ENCODE measurements around the gene SRP9.
A peak's percentile ranks its signal among the peaks of the same experiment; 100 is the strongest.
"Not testable (repeated sequence)": the region's sequence is repeated elsewhere in the genome, so short reads cannot be mapped to it uniquely, and the experiment has no call there.

Gene SRP9

DNA sequence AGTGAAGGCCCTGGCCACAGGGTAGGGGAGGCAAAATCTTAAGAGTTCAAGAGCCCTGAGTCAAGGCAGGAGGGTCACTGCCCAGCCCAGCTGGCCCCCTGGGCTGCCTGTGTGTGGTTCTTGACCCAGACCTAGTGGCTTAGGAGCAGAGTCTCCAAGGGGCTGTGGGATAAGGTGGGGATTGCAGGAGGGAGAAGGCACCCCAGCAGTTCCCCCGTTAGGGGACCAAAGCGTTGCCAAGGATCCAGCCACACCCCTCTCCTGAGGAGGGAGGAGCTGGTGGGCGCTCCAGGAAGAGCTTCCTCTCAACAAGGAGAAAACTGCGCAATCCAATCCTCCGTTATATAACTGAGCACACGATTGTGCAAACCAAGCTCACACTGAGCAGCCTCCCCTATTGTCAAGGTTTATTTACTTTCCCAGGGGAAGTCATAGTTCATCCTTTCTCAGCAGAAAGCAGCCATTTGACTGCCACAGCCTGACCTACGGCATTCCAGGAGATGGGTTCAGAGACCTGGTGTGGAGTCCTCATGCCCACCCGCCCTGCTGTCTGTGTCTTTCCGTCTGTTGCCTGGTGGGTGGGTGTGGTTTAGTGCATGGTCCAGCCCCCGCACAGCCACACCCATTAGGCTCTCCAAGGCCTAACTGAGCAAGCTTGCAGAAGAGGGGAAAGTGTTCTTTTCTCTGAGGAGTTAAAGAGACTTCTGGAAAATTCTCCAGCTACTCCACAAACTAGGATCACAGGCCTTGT is 35.8 kb downstream of the SRP9 start:
- DNase-seq = no peak

DNA sequence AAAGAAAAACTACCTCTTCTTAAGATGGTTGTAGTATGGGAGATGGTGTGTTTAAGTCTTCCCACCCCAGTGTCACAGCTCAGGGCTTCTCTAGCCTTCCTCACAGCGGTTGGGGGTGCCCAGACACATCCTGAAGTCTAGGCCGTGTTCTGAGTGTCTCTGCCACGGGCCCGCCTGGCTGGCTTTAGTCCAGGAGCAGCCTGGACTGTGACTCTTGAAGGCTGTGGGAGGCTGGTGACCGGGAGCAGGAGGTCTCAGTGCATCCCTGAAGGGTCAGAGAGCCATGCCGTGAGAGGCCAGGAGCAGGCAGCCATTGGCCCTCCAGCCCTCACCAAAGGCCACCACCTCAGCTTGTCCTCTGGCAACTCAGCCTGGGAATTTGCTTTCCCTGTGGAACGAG is 36.8 kb downstream of the SRP9 start:
- no peak for DNase-seq

DNA sequence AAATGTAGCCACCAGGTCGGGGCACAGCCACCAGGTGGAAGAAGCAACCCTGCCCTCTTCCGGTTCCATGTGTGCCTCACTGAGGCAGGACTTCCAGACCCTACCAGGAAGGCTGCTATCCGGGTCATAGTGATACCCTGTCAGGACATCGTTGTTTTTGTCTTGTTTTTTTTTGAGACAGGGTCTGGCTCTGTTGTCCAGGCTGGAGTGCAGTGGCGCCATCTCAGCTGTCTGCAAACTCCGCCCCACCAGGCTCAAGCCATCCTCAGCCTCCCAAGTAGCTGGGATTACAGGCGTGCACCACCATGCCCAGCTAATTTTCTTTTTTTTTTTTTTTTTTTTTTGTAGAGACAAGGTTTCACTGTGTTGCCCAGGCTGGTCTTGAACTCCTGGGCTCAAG is 37.5 kb downstream of the SRP9 start:
- DNase-seq = not testable (repeated sequence)

DNA sequence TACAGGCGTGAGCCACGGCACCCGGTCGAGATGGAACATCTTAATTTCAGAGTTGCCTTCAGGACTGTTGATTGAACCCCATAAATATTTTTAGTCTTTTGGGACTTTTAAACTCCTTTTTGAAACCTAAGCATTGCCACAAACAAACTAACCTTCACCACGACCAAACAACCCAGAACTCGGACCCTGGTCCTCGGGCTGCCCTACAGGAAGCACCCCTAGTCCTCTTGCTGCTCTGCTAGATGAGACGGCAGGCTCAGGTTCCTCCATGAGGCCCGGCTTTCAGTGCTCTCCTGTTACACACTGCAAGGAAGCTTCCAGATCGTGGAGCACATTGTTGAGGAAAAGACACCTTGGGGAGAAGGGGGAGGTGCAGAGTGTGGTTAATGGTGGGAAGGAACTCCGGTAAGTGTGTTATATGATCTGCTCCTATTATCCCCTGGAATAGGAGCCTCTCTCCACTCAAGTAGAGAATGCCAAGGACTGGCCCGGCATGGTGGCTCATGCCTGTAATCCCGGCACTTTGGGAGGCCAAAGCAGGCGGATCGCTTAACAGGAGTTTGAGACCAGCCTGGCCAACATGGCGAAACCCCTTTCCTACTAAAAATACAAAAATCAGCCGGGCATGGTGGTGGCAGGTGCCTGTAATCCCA is 38.0 kb downstream of the SRP9 start:
- no peak for DNase-seq

DNA sequence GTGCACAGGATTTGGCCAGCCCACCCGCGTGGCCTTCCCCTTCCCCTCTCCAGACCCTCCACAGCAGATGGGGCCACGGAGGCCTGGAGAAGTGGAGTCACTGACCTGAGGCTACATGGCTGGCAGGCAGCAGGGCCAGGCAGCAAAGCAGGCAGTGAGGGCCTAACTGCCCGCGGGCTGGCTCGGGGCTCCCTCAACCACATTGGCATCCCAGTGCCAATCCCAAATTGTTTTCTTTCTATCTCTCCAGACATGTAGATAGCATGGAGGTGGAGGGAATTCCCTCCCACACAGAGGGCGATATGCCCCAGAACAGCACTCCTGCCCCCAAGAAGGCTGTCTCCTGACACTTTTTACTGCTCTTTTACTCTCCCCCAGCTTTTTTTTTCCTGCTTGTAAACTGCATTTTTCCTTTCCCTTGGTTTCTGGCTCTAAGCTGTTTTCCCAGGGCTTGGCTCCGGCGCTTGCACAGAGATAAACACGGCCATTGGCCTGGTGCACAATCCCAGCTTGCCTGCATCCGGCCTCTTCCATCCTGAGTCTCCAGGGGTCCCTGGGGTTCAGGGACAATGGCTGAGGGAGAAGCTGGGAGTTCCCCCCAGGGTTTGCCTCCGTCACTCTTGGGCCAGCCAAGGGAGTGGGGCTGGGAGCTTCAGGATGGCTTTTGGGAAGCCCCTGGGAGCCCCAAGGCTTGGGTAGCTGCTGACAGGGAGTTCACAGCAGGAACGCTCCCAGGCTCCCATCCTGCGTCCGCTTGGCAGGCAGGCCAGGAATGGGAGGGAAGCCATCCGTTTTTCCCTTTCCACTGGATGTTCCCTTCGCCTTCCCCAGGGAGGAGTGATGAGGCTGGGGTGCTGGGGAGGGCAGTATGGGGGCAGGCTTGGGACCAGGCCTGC is 39.3 kb downstream of the SRP9 start:
- DNase-seq = peak in 10 of 58 donors; percentile 36 to 77 (median 62)

DNA sequence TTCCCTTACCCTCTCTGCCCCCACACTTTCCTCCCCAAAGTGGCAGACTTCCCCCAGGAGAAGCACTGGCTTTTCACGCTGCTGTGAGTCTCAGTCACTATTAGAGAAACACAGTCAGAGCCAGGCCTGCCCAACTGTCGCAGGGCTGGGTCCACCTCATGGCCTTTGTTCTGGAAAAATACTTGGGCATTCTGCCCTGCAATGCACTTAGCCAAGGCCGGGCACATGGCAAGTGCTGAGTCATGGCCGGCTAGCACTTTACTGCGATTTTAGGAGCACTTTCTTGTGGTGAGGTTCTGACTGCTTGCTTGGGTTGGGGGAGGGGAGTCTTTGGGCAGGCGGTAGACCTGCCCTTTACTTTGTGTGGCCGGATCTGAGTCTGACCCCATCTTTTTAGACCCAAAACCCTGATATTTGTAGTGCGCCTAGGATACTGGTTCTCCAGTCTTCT is 40.0 kb downstream of the SRP9 start:
- DNase-seq = peak in 54 of 58 donors; percentile 19 to 92 (median 77)

DNA sequence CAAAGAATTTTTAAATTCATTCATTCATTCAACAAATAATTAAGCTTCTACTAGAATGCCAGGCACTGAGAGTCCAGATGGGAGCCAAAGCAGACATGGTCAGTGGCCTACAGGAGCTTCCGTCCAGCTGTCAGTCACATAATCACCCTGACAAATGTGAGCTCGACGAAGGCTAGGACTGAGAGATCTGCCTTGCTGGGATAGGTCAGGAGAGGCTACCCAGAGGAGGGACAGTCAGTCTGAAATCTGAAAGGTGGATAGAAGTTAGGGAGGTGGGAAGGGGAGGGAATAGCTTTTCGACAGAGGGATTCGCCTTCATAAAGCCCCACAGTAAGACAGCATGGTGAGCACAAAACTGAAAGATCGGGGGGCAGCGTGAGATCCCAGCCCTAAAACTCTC is 40.6 kb downstream of the SRP9 start:
- no peak for DNase-seq

DNA sequence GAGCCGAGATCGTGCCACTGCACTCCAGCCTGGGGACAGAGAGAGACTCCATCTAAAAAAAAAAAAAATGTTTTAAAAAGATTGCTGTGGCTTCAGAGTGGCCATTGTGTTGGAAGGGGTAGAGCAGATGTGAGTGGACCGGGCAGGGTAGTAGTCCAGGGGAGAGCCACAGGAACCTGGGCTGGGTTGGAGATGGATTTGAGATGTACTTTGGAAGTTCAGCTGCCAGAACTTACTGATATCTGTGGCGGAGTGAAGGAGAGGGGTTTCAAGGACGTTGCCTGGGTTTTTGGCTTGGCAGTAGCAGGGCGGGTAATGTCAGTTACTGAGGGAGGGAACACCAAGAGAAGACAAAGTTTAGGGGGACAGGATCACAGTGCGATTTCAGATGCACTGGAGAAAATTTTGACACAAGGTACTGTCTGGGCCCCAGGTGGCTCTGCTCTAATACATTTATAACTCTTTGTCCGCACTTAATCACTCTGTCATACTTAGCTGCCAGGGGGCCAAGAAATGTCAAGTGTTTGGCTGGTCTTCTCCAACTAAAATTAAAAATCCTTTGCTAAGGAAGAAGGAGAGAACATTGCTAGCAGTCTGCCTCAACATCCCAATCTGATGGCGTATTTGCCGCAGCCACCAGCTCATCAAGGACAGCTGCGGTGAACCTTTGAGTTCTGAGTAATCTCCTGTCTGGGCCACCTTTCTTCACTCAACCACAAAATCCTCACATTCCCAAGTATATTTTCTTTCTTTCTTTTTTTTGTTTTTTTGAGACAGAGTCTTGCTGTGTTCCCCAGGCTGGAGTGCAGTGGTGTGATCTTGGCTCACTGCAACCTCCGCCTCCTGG is 41.9 kb downstream of the SRP9 start:
- DNase-seq = no peak

DNA sequence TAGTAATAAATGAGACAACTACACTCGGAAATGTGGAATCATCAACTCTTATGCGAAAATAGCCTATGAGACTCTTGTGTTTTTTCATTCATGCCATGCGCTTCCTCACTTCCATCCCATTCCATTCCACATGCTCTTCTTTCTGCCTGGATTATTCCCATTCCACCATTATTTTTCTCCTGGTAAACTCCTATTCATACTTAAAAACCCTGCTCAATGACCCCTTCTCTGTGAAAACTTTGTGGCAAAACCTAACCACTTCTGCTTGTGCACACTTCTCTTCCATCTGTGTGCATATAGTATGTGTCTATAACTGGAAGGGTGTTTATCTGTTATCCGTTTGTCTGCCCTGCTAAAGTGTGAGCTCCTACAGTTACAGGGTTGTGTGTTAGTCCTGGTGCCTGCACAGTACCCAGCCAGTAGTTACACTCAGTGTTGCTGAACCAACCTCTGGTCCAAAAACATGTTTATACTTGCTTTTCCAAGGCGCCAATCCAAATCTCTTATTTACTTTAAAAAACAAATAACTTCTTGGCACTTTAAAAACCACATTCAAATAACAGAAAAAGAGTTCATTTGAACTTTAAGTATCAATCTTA is 43.0 kb downstream of the SRP9 start:
- DNase-seq = no peak

DNA sequence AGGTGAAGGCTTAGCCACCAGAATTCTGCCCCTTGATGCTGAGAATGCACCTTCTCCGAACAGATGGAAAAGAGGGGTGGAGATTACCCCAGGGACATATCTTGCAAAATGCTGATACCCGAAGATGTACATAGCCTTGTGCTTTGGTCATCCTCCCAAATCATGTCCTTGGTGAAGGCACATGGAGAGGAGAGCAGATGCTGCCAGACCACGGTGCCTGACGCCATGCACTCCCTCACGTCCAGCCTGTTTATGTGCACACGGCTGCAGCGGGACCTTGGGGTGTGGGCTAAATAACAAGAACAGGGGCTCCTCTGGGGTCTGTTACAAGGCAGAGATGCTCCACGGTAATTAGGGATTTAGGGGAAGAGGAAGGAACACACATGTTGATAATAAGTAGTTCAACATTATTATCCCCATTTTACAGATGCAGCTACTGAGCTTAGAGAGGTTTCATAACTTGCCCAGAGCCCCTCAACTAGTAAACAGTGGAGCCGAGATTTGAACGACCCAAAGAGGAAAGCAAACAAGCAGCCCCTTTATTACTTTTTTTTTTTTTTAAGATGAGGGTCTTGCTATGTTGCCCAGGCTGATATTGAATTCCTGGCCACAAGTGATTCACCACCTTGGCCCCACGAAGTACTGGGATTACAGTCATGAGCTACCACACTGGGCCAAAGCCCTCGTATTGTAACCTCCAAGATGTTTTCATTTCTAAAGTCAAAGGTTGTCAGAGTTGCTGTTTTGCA is 45.2 kb downstream of the SRP9 start:
- no peak for DNase-seq

DNA sequence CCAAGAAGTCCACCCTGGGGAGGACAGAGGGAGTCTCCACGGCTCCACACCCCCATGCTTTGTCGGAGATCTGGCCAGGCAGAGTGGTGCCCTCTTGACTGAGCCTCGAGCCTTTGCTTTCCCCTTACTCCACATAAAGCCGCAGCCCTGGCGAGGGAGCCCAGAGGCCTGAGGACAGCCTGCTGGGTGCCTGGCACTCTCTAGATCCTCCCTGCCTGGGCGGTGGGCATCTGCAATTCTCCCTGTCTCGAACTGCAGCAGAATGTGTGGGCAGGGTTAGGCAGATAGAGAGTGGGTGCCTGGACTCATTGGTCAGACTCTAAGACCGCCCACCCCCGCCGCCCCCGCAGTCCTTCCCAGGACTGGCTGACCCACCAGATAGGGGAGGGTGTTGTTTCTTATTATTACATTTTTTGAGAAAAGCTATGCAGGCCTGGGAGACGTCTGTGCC is 46.2 kb downstream of the SRP9 start:
- no peak for DNase-seq

DNA sequence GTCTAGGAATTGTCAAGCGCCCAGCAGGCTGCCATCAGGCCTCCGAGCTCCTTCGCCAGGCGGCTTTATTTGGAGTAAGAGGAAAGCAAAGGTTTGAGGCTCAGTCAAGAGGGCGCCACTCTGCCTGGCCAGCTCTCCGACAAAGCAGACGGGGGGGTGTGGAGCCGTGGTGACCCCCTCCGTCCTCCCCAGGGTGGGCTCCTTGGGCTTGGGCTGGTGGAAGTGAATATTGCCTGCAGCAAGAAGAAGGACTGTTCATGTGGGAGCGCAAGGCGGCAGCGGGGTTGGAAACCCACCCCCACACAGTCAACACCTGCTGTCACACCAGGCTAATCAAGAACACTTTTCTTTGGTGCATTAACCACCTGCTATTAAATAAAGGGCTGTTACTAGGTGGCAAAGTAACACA is 46.9 kb downstream of the SRP9 start:
- DNase-seq = no peak

DNA sequence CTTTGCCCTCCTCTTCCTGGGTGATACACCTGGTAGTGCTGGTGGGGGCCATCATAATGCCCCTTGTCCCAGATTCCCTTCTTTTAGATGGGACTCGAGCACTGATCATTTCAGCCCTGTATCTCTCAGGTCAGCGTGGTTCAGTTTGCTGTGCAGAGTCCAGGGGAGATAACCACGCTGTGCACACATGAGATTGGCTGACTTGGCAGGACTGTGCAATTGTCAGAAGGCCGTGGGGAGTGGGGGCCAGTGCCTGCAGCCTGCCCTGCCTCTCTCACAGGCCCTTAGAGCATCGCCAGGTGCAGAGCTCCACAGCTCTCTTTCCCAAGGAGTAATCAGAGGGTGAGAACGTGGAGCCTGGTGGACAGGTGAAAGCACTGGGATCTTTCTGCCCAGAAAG is 47.5 kb downstream of the SRP9 start:
- no peak for DNase-seq

DNA sequence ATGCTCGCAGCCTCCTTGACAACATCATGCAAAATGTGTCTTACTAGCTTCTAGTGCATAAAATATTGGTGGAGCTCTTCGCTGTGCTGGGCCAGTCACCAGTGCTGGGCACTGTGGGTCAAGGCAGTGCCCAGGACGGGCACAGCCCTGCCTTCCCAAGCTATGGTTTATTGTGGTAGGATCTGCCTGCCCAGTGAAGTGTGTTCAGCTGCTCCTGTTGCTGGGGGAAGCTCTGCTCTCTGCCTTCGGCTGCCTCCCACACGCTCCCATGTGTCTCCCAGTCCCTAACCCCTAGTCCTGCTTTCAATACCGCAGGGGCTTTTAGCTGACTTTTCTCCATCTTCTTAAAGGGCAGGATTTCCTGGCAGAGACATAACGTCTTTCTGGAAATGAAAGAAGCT is 48.0 kb downstream of the SRP9 start:
- DNase-seq = no peak

DNA sequence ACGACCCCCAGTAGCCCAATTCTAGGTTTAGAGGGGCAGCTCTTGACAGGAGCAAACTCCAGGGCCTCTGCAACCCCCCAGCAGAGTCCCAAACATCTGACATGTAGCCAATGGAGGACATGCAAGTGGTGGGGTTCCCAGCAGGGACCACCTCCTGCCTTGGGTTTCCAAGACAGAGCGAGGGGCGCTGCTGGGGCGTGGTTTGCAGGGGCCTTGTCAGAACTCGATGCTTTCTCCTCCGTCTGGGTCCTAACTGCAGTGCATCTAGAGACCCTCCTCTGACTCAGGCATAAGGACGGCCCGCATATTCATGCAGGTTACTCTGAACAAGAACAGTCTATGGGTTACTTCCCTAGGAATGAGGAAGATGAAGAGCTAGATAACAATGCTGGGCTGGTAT is 49.5 kb downstream of the SRP9 start:
- DNase-seq = no peak

DNA sequence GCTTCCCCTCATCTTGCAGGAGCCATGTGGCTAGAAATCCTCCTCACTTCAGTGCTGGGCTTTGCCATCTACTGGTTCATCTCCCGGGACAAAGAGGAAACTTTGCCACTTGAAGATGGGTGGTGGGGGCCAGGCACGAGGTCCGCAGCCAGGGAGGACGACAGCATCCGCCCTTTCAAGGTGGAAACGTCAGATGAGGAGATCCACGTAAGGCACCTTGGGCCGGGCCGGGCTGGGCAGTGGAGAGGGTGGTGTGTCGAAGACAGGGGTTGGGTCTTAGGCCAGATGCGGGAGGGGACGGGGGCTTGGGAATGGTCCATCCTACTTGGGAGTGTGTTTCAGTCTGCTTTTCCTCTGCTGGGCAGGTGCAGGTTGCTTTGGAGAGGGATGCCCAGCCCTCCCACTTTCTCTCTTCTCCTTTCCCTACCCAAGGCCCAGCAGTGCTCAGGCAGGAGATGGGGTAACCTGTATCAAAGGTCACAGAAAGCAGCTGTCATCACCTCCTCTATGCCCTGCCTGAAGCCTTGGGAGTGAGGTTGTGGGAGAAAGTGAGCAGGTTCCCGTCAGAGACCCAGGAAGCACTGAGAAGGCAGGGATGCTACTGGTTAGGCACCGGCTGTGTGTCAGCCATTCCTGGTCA is 51.2 kb downstream of the SRP9 start:
- DNase-seq = no peak

DNA sequence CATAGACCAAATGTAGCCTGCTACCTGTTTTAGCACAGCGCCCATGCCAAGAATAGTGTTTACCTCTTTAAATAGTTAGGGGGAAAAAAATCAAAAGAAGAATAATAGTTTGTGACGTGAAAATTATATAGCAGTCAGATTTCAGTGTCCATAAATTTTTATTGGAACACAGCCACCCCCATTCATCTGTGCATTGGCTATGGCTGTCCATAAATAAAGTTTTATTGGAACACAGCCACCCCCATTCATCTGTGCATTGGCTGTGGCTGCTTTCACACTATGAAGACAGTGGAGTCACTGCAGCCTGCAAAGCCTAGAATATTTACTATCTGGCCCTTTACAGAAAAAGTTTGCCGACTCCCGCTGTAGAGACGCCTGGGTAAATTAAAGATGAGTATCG is 53.2 kb downstream of the SRP9 start:
- DNase-seq = no peak

DNA sequence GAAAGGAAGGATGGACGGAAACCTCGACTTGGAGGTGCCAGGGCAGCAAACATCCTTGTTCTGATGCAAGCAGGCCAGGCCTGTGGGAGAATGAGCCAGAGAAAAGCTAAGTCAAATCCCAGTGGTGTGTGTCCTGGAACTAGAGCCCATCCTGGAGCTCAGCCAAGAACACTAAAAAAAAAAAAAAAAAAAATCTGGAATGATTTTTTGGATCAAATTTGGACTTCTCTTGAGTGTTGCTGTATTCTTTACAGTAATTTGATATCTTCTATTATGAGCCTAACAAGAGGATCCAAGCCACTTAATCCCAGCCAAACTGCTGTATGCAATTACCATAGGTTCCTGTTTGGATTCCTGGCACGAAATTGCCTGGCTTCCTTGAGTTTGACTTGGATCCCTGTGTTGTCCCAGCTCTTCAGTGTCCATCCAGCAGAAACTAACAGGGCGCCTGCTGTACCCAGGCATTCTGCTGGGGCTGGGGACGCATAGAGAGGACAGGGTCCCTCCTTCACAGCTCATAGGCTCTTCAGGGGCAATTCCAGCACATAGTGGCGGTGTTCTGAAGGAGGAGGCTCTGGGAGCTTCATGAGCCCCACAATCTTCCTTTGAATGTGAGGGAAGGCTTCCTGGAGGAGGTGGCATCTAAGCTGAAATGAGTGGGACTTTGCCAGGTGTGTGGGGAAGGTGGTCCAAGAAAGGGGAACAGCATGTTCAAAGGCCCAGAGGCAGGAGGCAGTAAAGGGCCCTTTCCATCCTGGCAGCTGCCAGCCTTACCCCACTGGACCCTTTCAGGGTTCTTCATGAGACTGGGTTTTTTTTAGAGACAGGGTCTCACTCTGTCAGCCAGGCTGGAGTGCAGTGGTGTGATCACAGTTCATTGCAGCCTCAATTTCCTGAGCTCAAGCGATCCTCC is 57.0 kb downstream of the SRP9 start:
- peak in 9 of 58 donors; percentile 16 to 64 (median 32) for DNase-seq

Measured in anterior cingulate cortex (tissue), 58 donors.